HEK293 (cell line): ENCODE measurements around the gene ASMTL.

Experiments used
- EGR2 ChIP-seq: fragments of 450-650 bp; formaldehyde crosslinking; IDR thresholded peaks from 2 replicates; pipeline ENCODE4 v1.5.1; 2016; ENCODE audit warnings: low read depth, missing biosample characterization, missing genetic modification characterization
- KLF8 ChIP-seq: fragments of 450-650 bp; formaldehyde crosslinking; IDR thresholded peaks from 2 replicates; pipeline ENCODE4 v1.5.1; 2016; ENCODE audit warnings: missing biosample characterization, missing genetic modification characterization
- MYNN ChIP-seq: fragments of 450-650 bp; formaldehyde crosslinking; IDR thresholded peaks from 2 replicates; pipeline ENCODE4 v1.5.1; 2016; ENCODE audit warnings: missing biosample characterization, missing genetic modification characterization, borderline replicate concordance
- SALL2 ChIP-seq: fragments of 450-650 bp; formaldehyde crosslinking; IDR thresholded peaks from 2 replicates; pipeline ENCODE4 v1.5.0; 2017; ENCODE audit warnings: missing biosample characterization, mild to moderate bottlenecking, missing genetic modification characterization, borderline replicate concordance
- ZBTB21 ChIP-seq: fragments of 450-650 bp; formaldehyde crosslinking; IDR thresholded peaks from 2 replicates; pipeline ENCODE4 v1.5.1; 2017; ENCODE audit warnings: missing biosample characterization, missing genetic modification characterization
- ZFHX2 ChIP-seq: fragments of 450-650 bp; formaldehyde crosslinking; conservative IDR thresholded peaks from 2 replicates; pipeline ENCODE4 v1.5.1; 2016; ENCODE audit warnings: missing biosample characterization, missing genetic modification characterization
- ZFP3 ChIP-seq: fragments of 450-650 bp; formaldehyde crosslinking; IDR thresholded peaks from 2 replicates; pipeline ENCODE4 v1.5.1; 2016; ENCODE audit warnings: low read depth, missing biosample characterization, missing genetic modification characterization
- ZIC2 ChIP-seq: fragments of 450-650 bp; formaldehyde crosslinking; IDR thresholded peaks from 2 replicates; pipeline ENCODE4 v1.5.1; 2016; ENCODE audit warnings: missing biosample characterization, missing genetic modification characterization
- ZNF121 ChIP-seq: fragments of 450-650 bp; formaldehyde crosslinking; IDR thresholded peaks from 2 replicates; pipeline ENCODE4 v1.5.1; 2016; ENCODE audit warnings: missing biosample characterization, missing genetic modification characterization
- ZNF140 ChIP-seq: fragments of 450-650 bp; formaldehyde crosslinking; IDR thresholded peaks from 2 replicates; pipeline ENCODE4 v1.5.1; 2016; ENCODE audit warnings: missing biosample characterization, missing genetic modification characterization
- ZNF221 ChIP-seq: fragments of 450-650 bp; formaldehyde crosslinking; IDR thresholded peaks from 2 replicates; pipeline ENCODE4 v1.5.1; 2017; ENCODE audit warnings: missing biosample characterization, missing genetic modification characterization, borderline replicate concordance
- ZNF266 ChIP-seq: fragments of 450-650 bp; formaldehyde crosslinking; IDR thresholded peaks from 2 replicates; pipeline ENCODE4 v1.5.1; 2016; ENCODE audit warnings: missing biosample characterization, missing genetic modification characterization, low read depth
- ZNF324 ChIP-seq: fragments of 450-650 bp; formaldehyde crosslinking; IDR thresholded peaks from 2 replicates; pipeline ENCODE4 v1.5.1; 2016; ENCODE audit warnings: missing biosample characterization, missing genetic modification characterization
- ZNF341 ChIP-seq: fragments of 450-650 bp; formaldehyde crosslinking; IDR thresholded peaks from 2 replicates; pipeline ENCODE4; 2016; ENCODE audit warnings: low read depth, missing biosample characterization, missing genetic modification characterization
- ZNF391 ChIP-seq: fragments of 450-650 bp; formaldehyde crosslinking; IDR thresholded peaks from 2 replicates; pipeline ENCODE4 v1.5.1; 2016; ENCODE audit warnings: low read depth, missing biosample characterization, missing genetic modification characterization, borderline replicate concordance
- ZNF433 ChIP-seq: fragments of 450-650 bp; formaldehyde crosslinking; IDR thresholded peaks from 2 replicates; pipeline ENCODE4 v1.5.1; 2016; ENCODE audit warnings: missing biosample characterization, missing genetic modification characterization, low read depth
- ZNF514 ChIP-seq: fragments of 450-650 bp; formaldehyde crosslinking; IDR thresholded peaks from 2 replicates; pipeline ENCODE4 v1.5.1; 2016; ENCODE audit warnings: missing biosample characterization, missing genetic modification characterization
- ZNF549 ChIP-seq: fragments of 450-650 bp; IDR thresholded peaks from 2 replicates; pipeline ENCODE4 v1.5.1; 2018; ENCODE audit warnings: missing biosample characterization, missing genetic modification characterization, mild to moderate bottlenecking, inconsistent platforms, moderate library complexity
- ZNF621 ChIP-seq: fragments of 450-650 bp; formaldehyde crosslinking; IDR thresholded peaks from 2 replicates; pipeline ENCODE4 v1.5.1; 2017; ENCODE audit warnings: missing biosample characterization, missing genetic modification characterization
- ZNF629 ChIP-seq: fragments of 450-650 bp; formaldehyde crosslinking; IDR thresholded peaks from 2 replicates; pipeline ENCODE4 v1.5.1; 2017; ENCODE audit warnings: missing biosample characterization, missing genetic modification characterization
- ZNF701 ChIP-seq: fragments of 450-650 bp; formaldehyde crosslinking; IDR thresholded peaks from 2 replicates; pipeline ENCODE4 v1.5.1; 2016; ENCODE audit warnings: missing biosample characterization, missing genetic modification characterization
- ZNF830 ChIP-seq: fragments of 450-650 bp; IDR thresholded peaks from 2 replicates; pipeline ENCODE4 v1.5.0; 2018; ENCODE audit warnings: missing biosample characterization, missing genetic modification characterization, low read depth, mild to moderate bottlenecking, moderate library complexity
- TF ChIP-seq, protein P1 (sequence below): fragments of 450-650 bp; formaldehyde crosslinking; IDR thresholded peaks from 2 replicates; pipeline ENCODE4 v1.5.1; 2016; ENCODE audit warnings: missing biosample characterization, missing genetic modification characterization
- TF ChIP-seq, protein P2 (sequence below): fragments of 450-650 bp; formaldehyde crosslinking; IDR thresholded peaks from 2 replicates; pipeline ENCODE4 v1.5.1; 2016; ENCODE audit warnings: missing biosample characterization, missing genetic modification characterization
- TF ChIP-seq, protein P3 (sequence below): fragments of 450-650 bp; formaldehyde crosslinking; IDR thresholded peaks from 2 replicates; pipeline ENCODE4 v1.5.1; 2016; ENCODE audit warnings: missing biosample characterization, missing genetic modification characterization
- TF ChIP-seq, protein P4 (sequence below): fragments of 450-650 bp; formaldehyde crosslinking; IDR thresholded peaks from 2 replicates; pipeline ENCODE4 v1.5.1; 2016; ENCODE audit warnings: missing biosample characterization, missing genetic modification characterization
- TF ChIP-seq, protein P5 (sequence below): fragments of 450-650 bp; formaldehyde crosslinking; IDR thresholded peaks from 2 replicates; pipeline ENCODE4 v1.5.1; 2016; ENCODE audit warnings: missing biosample characterization, missing genetic modification characterization, borderline replicate concordance

The ASMTL gene

DNA sequence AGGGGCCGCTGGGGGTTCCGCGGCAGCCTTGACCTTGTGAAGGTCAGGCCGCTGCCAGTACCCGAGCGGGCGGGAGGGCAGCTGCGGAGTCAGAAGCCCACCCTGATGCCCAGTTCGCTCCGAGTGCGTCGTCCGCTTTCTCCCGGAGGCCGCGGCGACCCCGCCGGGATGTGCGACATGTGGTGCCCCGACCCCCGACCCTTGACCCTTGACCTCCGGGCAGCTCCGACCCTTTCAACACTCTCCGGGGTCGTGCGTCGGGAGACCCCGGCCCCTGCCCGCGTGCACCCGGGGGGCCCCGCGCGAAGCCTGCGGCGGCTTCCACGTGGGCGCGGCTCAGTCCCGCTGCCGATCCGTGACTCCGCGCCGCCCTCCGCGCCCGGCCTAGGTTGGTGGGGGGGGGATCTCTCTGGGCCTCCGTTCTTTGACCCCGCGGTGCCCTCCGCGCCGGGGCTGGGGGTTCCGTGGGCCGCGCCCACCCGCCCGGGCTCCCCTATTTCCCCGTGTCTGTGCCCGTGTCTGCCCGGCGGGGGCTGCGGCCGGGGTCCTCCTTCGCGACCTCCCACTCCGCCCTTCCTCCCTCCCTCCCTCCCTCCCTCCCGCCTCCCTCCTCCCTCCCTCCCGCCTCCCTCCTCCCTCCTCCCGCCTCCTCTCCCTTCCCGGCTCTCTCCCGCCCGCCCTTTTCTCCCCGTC, 60.2 kb downstream of the ASMTL start (continued):
- TF ChIP-seq KLF8 (tag by site-specific recombination), result peak; percentile 77
- no peak for TF ChIP-seq ZNF433 (tag by site-specific recombination)
- no peak for TF ChIP-seq ZNF701 (tag by site-specific recombination)
- TF ChIP-seq SALL2 (tag by site-specific recombination), result no peak
- TF ChIP-seq EGR2 (tag by site-specific recombination), result no peak; the same call in none of the 2 replicates
- 0 out of 2 replicates have a peak, but pooled peaks have one; percentile 69 for TF ChIP-seq ZNF324
- no peak for TF ChIP-seq ZNF549 (tag by site-specific recombination)
- peak; percentile 44; the same call in 1 of the 2 replicates for TF ChIP-seq ZBTB21 (tag by site-specific recombination)
- TF ChIP-seq ZFP3, result no peak
- no peak for TF ChIP-seq ZNF514
- TF ChIP-seq ZNF266, result no peak
- TF ChIP-seq, protein P1, sequence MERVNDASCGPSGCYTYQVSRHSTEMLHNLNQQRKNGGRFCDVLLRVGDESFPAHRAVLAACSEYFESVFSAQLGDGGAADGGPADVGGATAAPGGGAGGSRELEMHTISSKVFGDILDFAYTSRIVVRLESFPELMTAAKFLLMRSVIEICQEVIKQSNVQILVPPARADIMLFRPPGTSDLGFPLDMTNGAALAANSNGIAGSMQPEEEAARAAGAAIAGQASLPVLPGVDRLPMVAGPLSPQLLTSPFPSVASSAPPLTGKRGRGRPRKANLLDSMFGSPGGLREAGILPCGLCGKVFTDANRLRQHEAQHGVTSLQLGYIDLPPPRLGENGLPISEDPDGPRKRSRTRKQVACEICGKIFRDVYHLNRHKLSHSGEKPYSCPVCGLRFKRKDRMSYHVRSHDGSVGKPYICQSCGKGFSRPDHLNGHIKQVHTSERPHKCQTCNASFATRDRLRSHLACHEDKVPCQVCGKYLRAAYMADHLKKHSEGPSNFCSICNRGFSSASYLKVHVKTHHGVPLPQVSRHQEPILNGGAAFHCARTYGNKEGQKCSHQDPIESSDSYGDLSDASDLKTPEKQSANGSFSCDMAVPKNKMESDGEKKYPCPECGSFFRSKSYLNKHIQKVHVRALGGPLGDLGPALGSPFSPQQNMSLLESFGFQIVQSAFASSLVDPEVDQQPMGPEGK (tag by site-specific recombination), result peak; percentile 96
- TF ChIP-seq ZNF391 (tag by site-specific recombination), result peak; percentile 58; the same call in 1 of the 2 replicates
- TF ChIP-seq, protein P2, sequence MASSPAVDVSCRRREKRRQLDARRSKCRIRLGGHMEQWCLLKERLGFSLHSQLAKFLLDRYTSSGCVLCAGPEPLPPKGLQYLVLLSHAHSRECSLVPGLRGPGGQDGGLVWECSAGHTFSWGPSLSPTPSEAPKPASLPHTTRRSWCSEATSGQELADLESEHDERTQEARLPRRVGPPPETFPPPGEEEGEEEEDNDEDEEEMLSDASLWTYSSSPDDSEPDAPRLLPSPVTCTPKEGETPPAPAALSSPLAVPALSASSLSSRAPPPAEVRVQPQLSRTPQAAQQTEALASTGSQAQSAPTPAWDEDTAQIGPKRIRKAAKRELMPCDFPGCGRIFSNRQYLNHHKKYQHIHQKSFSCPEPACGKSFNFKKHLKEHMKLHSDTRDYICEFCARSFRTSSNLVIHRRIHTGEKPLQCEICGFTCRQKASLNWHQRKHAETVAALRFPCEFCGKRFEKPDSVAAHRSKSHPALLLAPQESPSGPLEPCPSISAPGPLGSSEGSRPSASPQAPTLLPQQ (tag by site-specific recombination), result peak; percentile 27; the same call in 1 of the 2 replicates
- no peak for TF ChIP-seq ZNF221 (tag by site-specific recombination)
- TF ChIP-seq ZFHX2 (tag by site-specific recombination), result no peak; the same call in 1 of the 2 replicates
- no peak for TF ChIP-seq MYNN (tag by site-specific recombination)
- TF ChIP-seq, protein P3, sequence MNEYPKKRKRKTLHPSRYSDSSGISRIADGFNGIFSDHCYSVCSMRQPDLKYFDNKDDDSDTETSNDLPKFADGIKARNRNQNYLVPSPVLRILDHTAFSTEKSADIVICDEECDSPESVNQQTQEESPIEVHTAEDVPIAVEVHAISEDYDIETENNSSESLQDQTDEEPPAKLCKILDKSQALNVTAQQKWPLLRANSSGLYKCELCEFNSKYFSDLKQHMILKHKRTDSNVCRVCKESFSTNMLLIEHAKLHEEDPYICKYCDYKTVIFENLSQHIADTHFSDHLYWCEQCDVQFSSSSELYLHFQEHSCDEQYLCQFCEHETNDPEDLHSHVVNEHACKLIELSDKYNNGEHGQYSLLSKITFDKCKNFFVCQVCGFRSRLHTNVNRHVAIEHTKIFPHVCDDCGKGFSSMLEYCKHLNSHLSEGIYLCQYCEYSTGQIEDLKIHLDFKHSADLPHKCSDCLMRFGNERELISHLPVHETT (tag by site-specific recombination), result peak; percentile 82
- TF ChIP-seq, protein P4, sequence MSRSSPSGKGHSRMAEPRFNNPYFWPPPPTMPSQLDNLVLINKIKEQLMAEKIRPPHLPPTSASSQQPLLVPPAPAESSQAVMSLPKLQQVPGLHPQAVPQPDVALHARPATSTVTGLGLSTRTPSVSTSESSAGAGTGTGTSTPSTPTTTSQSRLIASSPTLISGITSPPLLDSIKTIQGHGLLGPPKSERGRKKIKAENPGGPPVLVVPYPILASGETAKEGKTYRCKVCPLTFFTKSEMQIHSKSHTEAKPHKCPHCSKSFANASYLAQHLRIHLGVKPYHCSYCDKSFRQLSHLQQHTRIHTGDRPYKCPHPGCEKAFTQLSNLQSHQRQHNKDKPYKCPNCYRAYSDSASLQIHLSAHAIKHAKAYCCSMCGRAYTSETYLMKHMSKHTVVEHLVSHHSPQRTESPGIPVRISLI (tag by site-specific recombination), result no peak
- TF ChIP-seq ZNF830 (tag by site-specific recombination), result no peak
- peak; percentile 30; the same call in 1 of the 2 replicates for TF ChIP-seq ZNF629 (tag by site-specific recombination)
- peak; percentile 55 for TF ChIP-seq ZNF121
- TF ChIP-seq ZNF621, result no peak
- TF ChIP-seq ZIC2 (tag by site-specific recombination), result peak; percentile 70
- peak; percentile 97 for TF ChIP-seq ZNF341
- no peak for TF ChIP-seq ZNF140
- TF ChIP-seq, protein P5, sequence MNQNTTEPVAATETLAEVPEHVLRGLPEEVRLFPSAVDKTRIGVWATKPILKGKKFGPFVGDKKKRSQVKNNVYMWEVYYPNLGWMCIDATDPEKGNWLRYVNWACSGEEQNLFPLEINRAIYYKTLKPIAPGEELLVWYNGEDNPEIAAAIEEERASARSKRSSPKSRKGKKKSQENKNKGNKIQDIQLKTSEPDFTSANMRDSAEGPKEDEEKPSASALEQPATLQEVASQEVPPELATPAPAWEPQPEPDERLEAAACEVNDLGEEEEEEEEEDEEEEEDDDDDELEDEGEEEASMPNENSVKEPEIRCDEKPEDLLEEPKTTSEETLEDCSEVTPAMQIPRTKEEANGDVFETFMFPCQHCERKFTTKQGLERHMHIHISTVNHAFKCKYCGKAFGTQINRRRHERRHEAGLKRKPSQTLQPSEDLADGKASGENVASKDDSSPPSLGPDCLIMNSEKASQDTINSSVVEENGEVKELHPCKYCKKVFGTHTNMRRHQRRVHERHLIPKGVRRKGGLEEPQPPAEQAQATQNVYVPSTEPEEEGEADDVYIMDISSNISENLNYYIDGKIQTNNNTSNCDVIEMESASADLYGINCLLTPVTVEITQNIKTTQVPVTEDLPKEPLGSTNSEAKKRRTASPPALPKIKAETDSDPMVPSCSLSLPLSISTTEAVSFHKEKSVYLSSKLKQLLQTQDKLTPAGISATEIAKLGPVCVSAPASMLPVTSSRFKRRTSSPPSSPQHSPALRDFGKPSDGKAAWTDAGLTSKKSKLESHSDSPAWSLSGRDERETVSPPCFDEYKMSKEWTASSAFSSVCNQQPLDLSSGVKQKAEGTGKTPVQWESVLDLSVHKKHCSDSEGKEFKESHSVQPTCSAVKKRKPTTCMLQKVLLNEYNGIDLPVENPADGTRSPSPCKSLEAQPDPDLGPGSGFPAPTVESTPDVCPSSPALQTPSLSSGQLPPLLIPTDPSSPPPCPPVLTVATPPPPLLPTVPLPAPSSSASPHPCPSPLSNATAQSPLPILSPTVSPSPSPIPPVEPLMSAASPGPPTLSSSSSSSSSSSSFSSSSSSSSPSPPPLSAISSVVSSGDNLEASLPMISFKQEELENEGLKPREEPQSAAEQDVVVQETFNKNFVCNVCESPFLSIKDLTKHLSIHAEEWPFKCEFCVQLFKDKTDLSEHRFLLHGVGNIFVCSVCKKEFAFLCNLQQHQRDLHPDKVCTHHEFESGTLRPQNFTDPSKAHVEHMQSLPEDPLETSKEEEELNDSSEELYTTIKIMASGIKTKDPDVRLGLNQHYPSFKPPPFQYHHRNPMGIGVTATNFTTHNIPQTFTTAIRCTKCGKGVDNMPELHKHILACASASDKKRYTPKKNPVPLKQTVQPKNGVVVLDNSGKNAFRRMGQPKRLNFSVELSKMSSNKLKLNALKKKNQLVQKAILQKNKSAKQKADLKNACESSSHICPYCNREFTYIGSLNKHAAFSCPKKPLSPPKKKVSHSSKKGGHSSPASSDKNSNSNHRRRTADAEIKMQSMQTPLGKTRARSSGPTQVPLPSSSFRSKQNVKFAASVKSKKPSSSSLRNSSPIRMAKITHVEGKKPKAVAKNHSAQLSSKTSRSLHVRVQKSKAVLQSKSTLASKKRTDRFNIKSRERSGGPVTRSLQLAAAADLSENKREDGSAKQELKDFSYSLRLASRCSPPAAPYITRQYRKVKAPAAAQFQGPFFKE, result no peak
